Glutamatergic neuron (in vitro differentiated cells): ENCODE measurements around the gene DGKZ. TPM values are rescaled to one million over a fixed set of nuclear protein-coding genes. Genes with fewer than 3 reads are reported as not detected.

Experiments
- DNase-seq: peaks from one replicate; pipeline ENCODE4 v3.0.0; 2022
- H3K27ac Mint-ChIP-seq: one replicate; pipeline ENCODE4 v1.8.0; 2020; ENCODE audit warnings: mild to moderate bottlenecking, mixed read lengths, inconsistent platforms; ENCODE audit not compliant: unreplicated experiment
- H3K27me3 Mint-ChIP-seq: one replicate; pipeline ENCODE4 v1.8.0; 2020; ENCODE audit warnings: mild to moderate bottlenecking, moderate library complexity, mixed read lengths, inconsistent platforms; ENCODE audit not compliant: unreplicated experiment
- H3K36me3 Mint-ChIP-seq: one replicate; pipeline ENCODE4 v1.8.0; 2020; ENCODE audit warnings: mild to moderate bottlenecking, mixed read lengths, inconsistent platforms; ENCODE audit not compliant: unreplicated experiment
- H3K4me1 Mint-ChIP-seq: one replicate; pipeline ENCODE4 v1.8.0; 2020; ENCODE audit warnings: mild to moderate bottlenecking, low read depth, mixed read lengths, inconsistent platforms; ENCODE audit not compliant: unreplicated experiment
- H3K4me3 Mint-ChIP-seq: one replicate; pipeline ENCODE4 v1.8.0; 2020; ENCODE audit warnings: mild to moderate bottlenecking, mixed read lengths, inconsistent platforms; ENCODE audit not compliant: unreplicated experiment
- H3K9me3 Mint-ChIP-seq: one replicate; pipeline ENCODE4 v1.8.0; 2020; ENCODE audit warnings: mild to moderate bottlenecking, moderate library complexity, mixed read lengths, inconsistent platforms; ENCODE audit not compliant: unreplicated experiment
- CTCF ChIP-seq: fragments of 200-600 bp; sonication (generic); IDR thresholded peaks from one replicate; pipeline ENCODE4 v1.5.0; 2021; ENCODE audit not compliant: partially characterized antibody, unreplicated experiment
- total RNA-seq: library from RNA; stranded (reverse); fragmentation: NEBNext Ultra II Directional; extraction: Animal tissue kit (Norgen Biotek cat#: 25700); gene quantifications from one replicate; pipeline ENCODE4 v1.2.1, GENCODE V29; 2021; ENCODE audit not compliant: unreplicated experiment

The DGKZ gene
- total RNA-seq, 1 donor from 2014 or later: 60.9 TPM

DNA sequence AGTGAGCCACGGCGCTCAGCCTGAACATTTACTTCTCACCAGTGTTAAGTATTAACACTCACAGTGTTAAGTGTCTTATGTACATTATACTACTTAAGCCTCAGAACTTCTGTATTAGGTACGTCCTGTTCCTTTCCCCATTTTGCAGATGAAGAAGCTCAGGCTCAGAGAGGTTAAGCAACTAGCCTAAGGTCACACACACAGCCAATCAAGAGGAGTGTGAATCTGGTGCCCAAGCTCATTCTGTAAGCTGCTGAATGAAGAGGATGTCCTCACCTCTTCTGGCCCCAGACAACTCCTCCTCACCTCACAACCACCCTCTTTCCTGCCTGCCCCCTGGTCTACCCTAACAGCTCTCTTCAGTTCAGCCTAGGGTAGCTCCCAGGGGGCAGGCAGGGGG lies 39.9 kb upstream of the DGKZ start:
- Mint-ChIP-seq H3K9me3 (peaks cover 1% of the 10 kb centered on the region), H3K27ac (no peak overlapping the region), H3K27me3 (peaks cover 2% of the 10 kb centered on the region), H3K4me1 (peaks cover 6% of the 10 kb centered on the region), H3K4me3 (no peak overlapping the region), H3K36me3 (no peaks in the 10 kb centered on the region)
- DNase-seq: no peak
- no peak for TF ChIP-seq CTCF

GRCh38 chr11:46307785-46308341 lies 39.4 kb upstream of the DGKZ start:
- Mint-ChIP-seq H3K9me3 (peaks cover 1% of the 10 kb centered on the region), H3K27me3 (peaks cover 2% of the 10 kb centered on the region), H3K4me1 (peaks cover 6% of the 10 kb centered on the region), H3K36me3 (no peaks in the 10 kb centered on the region), H3K4me3 (no peak overlapping the region), H3K27ac (no peak overlapping the region)
- DNase-seq: no peak
- TF ChIP-seq CTCF: no peak

GRCh38 chr11:46308631-46309419 lies 38.4 kb upstream of the DGKZ start:
- peaks cover 1% of the 10 kb centered on the region for H3K9me3 Mint-ChIP-seq
- H3K36me3 Mint-ChIP-seq: no peaks in the 10 kb centered on the region
- TF ChIP-seq CTCF: peak; percentile 92
- peak; percentile 86 for DNase-seq
- H3K4me1 Mint-ChIP-seq: peaks cover 6% of the 10 kb centered on the region
- H3K27ac Mint-ChIP-seq: no peak overlapping the region
- peaks cover 2% of the 10 kb centered on the region for H3K27me3 Mint-ChIP-seq
- H3K4me3 Mint-ChIP-seq: no peak overlapping the region

DNA sequence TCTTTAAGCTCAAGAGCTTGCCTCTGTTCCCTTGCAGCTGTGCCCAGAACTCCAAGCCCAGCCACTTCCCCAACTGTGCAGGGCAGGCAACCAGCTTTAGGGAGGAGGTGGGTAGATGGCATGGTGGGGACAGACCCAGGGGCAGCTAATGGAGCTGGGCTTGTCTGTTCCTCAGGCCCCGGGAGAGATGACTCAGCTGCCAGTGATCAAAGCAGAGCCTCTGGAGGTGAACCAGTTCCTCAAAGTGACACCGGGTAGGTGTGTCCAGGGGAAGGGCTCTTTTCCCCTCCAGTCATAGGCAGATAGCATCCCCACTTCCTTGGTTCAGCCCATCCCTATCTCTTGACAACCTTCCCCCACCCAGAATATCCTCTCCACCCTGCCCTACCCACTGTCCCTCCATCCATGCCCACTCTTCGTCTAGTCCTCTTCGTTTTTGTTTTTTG lies 37.4 kb upstream of the DGKZ start:
- Mint-ChIP-seq H3K27ac (no peak overlapping the region), H3K36me3 (no peaks in the 10 kb centered on the region), H3K27me3 (peaks cover 2% of the 10 kb centered on the region), H3K4me3 (no peak overlapping the region), H3K9me3 (peaks cover 1% of the 10 kb centered on the region), H3K4me1 (peaks cover 6% of the 10 kb centered on the region)
- no peak for DNase-seq
- TF ChIP-seq CTCF: no peak

DNA sequence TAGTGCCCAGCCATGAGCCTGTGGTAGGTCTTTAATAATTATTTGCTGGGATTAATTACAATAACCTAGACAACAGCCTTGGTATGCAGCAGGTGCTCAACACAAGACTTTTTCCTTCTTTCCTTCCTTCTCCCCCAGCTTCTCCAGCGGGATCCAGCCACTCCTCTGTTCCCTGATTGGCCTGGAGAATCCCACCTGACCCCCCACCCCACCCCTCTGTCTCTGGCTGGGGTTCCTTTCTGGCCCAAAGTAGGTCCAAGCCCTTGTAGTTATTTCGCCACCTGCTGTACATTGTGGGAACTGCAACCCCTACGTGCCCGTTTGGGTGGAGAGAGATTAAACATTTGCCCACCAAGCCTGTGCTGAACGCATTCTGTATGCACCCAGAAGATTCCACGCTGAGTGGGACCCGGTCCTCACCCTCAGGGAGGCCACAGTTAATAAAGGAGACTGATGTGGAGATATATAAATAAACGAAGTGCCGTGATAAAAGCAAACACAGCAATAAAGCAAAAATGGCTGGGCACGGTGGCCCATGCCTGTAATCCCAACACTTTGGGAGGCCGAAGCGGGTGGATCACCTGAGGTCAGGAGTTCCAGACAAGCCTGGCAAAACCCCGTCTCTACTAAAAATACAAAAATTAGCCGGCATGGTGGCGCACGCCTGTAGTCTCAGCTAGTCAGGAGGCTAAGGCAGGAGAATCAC lies 32.1 kb upstream of the DGKZ start:
- Mint-ChIP-seq H3K4me3 (no peak overlapping the region), H3K9me3 (peaks cover 3% of the 10 kb centered on the region), H3K27me3 (peaks cover 3% of the 10 kb centered on the region), H3K36me3 (no peaks in the 10 kb centered on the region), H3K4me1 (peaks cover 9% of the 10 kb centered on the region), H3K27ac (no peak overlapping the region)
- DNase-seq: peak; percentile 84
- peak; percentile 97 for TF ChIP-seq CTCF
